Lower leg skin (tissue), 4 donors: ENCODE measurements around the gene OARD1. TPM values are rescaled to one million over a fixed set of nuclear protein-coding genes. Genes with fewer than 3 reads are reported as not detected.

ENCODE experiments used
- DNase-seq, 2 donors: peaks; one replicate each; pipeline ENCODE4 v3.0.0-alpha.2; 2019; ENCODE audit warnings: low spot score in 2 of 2
- H3K4me3 ChIP-seq: fragments of 200-600 bp; sonication (generic); 2 replicates; pipeline ENCODE4 v1.5.1; 2017; ENCODE audit warnings: mild to moderate bottlenecking, low read depth; ENCODE audit not compliant: poor library complexity, severe bottlenecking
- CTCF ChIP-seq, 3 donors: fragments of 450-650 bp; IDR thresholded peaks; one replicate each; pipeline ENCODE4 v1.5.1; 2016; ENCODE audit warnings: antibody characterized with exemption in 3 of 3, mild to moderate bottlenecking in 3 of 3, moderate library complexity in 2 of 3
- POLR2A ChIP-seq, 2 donors: fragments of 450-650 bp; IDR thresholded peaks; one replicate each; pipeline ENCODE4 v1.6.1; 2016 to 2017; ENCODE audit warnings: antibody characterized with exemption in 2 of 2, mild to moderate bottlenecking in 1 of 2, moderate library complexity in 1 of 2
- WGBS, 2 donors: methylation state at CpG; one replicate each; pipeline ENCODE4 v1.1.5; 2018; 5-methylcytosine and 5-hydroxymethylcytosine counted together
- intact Hi-C: fragments of 100-400 bp; cut with DNase I; formaldehyde crosslinking; loops from one replicate; pipeline ENCODE4 v1.15.0; 2023; ENCODE audit warnings: low total_unique reads
- total RNA-seq, 4 donors: library from RNA; depleted of rRNA; stranded (reverse); fragments of >200 nt; gene quantifications; one replicate each; pipeline ENCODE4 v1.1.0, GENCODE V29; 2016

Gene OARD1
- total RNA-seq, 4 donors from 2014 or later = 8.6 to 28.4 (median 18.4) TPM

GRCh38 chr6:41100871-41101287, 28.7 kb upstream of the OARD1 start:
- TF ChIP-seq CTCF (IDR thresholded peaks at IDR 0.05) (no peak), POLR2A (IDR thresholded peaks at IDR 0.05) (no peak)
- no peak overlapping the region for H3K4me3 ChIP-seq
- intact Hi-C loops = no loop called here
- 85 to 90% methylated on average over 16 to 42 of the region's 42 CpGs for WGBS, 2 donors
- no peak for DNase-seq

GRCh38 chr6:41098366-41098765, 26.2 kb upstream of the OARD1 start:
- H3K4me3 ChIP-seq = no peak overlapping the region
- intact Hi-C loops = no loop called here
- WGBS, 2 donors = 68 to 73% methylated on average over 3 of the region's 3 CpGs
- no peak for DNase-seq
- TF ChIP-seq CTCF (IDR thresholded peaks at IDR 0.05) (no peak), POLR2A (IDR thresholded peaks at IDR 0.05) (no peak)

- TF ChIP-seq POLR2A (IDR thresholded peaks at IDR 0.05) (no peak), CTCF (IDR thresholded peaks at IDR 0.05) (no peak)
- H3K4me3 ChIP-seq = no peak overlapping the region
- 73 to 78% methylated on average over 5 of the region's 5 CpGs for WGBS, 2 donors
- no peak for DNase-seq
- intact Hi-C loops = no loop called here
Observed at GRCh38 chr6:41097467-41098090, 25.4 kb upstream of the OARD1 start.

- no peak overlapping the region for H3K4me3 ChIP-seq
- TF ChIP-seq CTCF (IDR thresholded peaks at IDR 0.05) = no peak
- no peak for TF ChIP-seq POLR2A (IDR thresholded peaks at IDR 0.05)
- 91 to 92% methylated on average over 6 of the region's 6 CpGs for WGBS, 2 donors
- DNase-seq = no peak
- intact Hi-C loops = no loop called here
Observed at GRCh38 chr6:41093729-41094128, 21.6 kb upstream of the OARD1 start.

- 91 to 93% methylated on average over 4 of the region's 4 CpGs for WGBS, 2 donors
- intact Hi-C loops = no loop called here
- TF ChIP-seq CTCF (IDR thresholded peaks at IDR 0.05) = no peak
- TF ChIP-seq POLR2A (IDR thresholded peaks at IDR 0.05) = no peak
- no peak for DNase-seq
- H3K4me3 ChIP-seq = no peak overlapping the region
Observed at GRCh38 chr6:41092421-41093140, 20.4 kb upstream of the OARD1 start.
